Measurements from ENCODE around the gene KLHL29. TPM values are rescaled to one million over a fixed set of nuclear protein-coding genes. Genes with fewer than 3 reads are reported as not detected.

KLHL29 gene
- total RNA-seq, 3 donors from 2014 or later: 2.6 to 13.0 (median 5.5) TPM

GRCh38 chr2:23706613-23707078 lies 321.7 kb downstream of the KLHL29 start:
- no peak for DNase-seq
- no peak for TF ChIP-seq CTCF (IDR thresholded peaks at IDR 0.05)
- ATAC-seq: no peak
- intact Hi-C loops (cut with DNase I, micrococcal nuclease): no loop called here
- H3K4me1 ChIP-seq (ENCODE audit: low read depth): no peaks in the 10 kb centered on the region
- no peaks in the 10 kb centered on the region for H3K36me3 ChIP-seq (ENCODE audit: low read depth)
- H3K4me3 ChIP-seq: no peak overlapping the region
- H3K9me3 ChIP-seq: no peaks in the 10 kb centered on the region

GRCh38 chr2:23707096-23707495 lies 322.1 kb downstream of the KLHL29 start:
- H3K9me3 ChIP-seq: no peaks in the 10 kb centered on the region
- TF ChIP-seq CTCF (IDR thresholded peaks at IDR 0.05): no peak
- no peak overlapping the region for H3K4me3 ChIP-seq
- DNase-seq (no peak), ATAC-seq (no peak)
- intact Hi-C loops (cut with DNase I, micrococcal nuclease): no loop called here
- no peaks in the 10 kb centered on the region for H3K4me1 ChIP-seq (ENCODE audit: low read depth)
- no peaks in the 10 kb centered on the region for H3K36me3 ChIP-seq (ENCODE audit: low read depth)

GRCh38 chr2:23708771-23709170 lies 323.8 kb downstream of the KLHL29 start:
- H3K36me3 ChIP-seq (ENCODE audit: low read depth): no peaks in the 10 kb centered on the region
- intact Hi-C loops (cut with DNase I, micrococcal nuclease): no loop called here

GRCh38 chr2:23709311-23709710 lies 324.3 kb downstream of the KLHL29 start:
- ATAC-seq (no peak), DNase-seq (no peak)
- Histone ChIP-seq H3K36me3 (ENCODE audit: low read depth) (no peaks in the 10 kb centered on the region), H3K9me3 (no peaks in the 10 kb centered on the region), H3K4me3 (no peak overlapping the region), H3K4me1 (ENCODE audit: low read depth) (no peaks in the 10 kb centered on the region)
- no peak for TF ChIP-seq CTCF (IDR thresholded peaks at IDR 0.05)
- intact Hi-C loops (cut with DNase I, micrococcal nuclease): no loop called here

More at GRCh38 chr2:23708771-23709170, 323.8 kb downstream of the KLHL29 start:
- H3K9me3 ChIP-seq: no peaks in the 10 kb centered on the region
- no peak for TF ChIP-seq CTCF (IDR thresholded peaks at IDR 0.05)
- H3K4me1 ChIP-seq (ENCODE audit: low read depth): no peaks in the 10 kb centered on the region
- ATAC-seq: no peak
- H3K4me3 ChIP-seq: no peak overlapping the region
- DNase-seq: no peak

- Histone ChIP-seq H3K4me3 (no peak overlapping the region), H3K36me3 (ENCODE audit: low read depth) (no peaks in the 10 kb centered on the region), H3K9me3 (no peaks in the 10 kb centered on the region), H3K4me1 (ENCODE audit: low read depth) (no peaks in the 10 kb centered on the region)
- ATAC-seq (no peak), DNase-seq (no peak)
- intact Hi-C loops (cut with DNase I, micrococcal nuclease): no loop called here
- TF ChIP-seq CTCF (IDR thresholded peaks at IDR 0.05): no peak
These were observed 327.2 kb downstream of the KLHL29 start for GRCh38 chr2:23711979-23712755.
